ENCODE measurements around the gene DPP6. TPM values are rescaled to one million over a fixed set of nuclear protein-coding genes. Genes with fewer than 3 reads are reported as not detected.

The DPP6 gene
- total RNA-seq, 1 donor from 2014 or later = 0.48 TPM

DNA sequence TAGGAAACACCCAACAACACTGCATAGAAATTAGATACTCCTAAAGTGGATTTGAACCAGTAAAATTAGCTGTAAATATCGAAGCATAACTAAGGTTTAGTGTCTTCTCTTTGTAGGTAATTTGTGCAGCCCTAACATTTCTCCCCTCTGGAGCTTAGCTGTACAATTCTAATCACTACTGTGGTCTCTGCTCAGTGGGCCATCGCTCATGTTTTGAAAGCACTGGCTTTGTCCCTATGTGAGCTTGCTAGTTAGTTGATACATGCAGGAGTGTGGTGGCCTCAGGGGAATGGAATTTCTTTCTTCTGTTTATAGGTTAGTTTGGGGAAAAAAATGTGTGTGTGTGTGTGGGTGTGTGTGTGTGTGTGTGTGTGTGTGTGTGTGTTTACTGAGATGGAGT, 373.1 kb downstream of the DPP6 start:
- Mint-ChIP-seq H3K4me1 (ENCODE audit: low read depth, unreplicated experiment) (peaks cover 13% of the 10 kb centered on the region), H3K4me3 (ENCODE audit: unreplicated experiment) (no peak overlapping the region), H3K27me3 (ENCODE audit: low read depth, unreplicated experiment) (no peaks in the 10 kb centered on the region), H3K36me3 (ENCODE audit: low read depth, unreplicated experiment) (no peaks in the 10 kb centered on the region), H3K9me3 (ENCODE audit: unreplicated experiment) (no peaks in the 10 kb centered on the region), H3K27ac (ENCODE audit: unreplicated experiment) (no peak overlapping the region)
- Histone ChIP-seq H4K20me1 (ENCODE audit: insufficient read depth, low read length) (no peaks in the 10 kb centered on the region), H3K27ac (ENCODE audit: low read depth, low read length) (no peak overlapping the region), H3K4me3 (ENCODE audit: insufficient read depth, low read depth, low read length) (no peak overlapping the region), H3K9ac (ENCODE audit: low read length) (no peak overlapping the region), H3K9me3 (ENCODE audit: insufficient read depth, low read depth, low read length) (peaks cover 2% of the 10 kb centered on the region), H3K79me2 (ENCODE audit: insufficient read depth, low read length) (no peaks in the 10 kb centered on the region), H3K27me3 (ENCODE audit: insufficient read depth, low read length) (no peaks in the 10 kb centered on the region), H3K4me1 (ENCODE audit: insufficient read depth, low read length) (no peaks in the 10 kb centered on the region), H3K4me2 (ENCODE audit: low read length) (no peak overlapping the region), H3K36me3 (ENCODE audit: insufficient read depth, low read length) (no peaks in the 10 kb centered on the region), H2AFZ (ENCODE audit: low read depth, low read length) (no peak overlapping the region)
- no peak for TF ChIP-seq EZH2 (IDR thresholded peaks at IDR 0.05; ENCODE audit: insufficient read depth, low read length)
- TF ChIP-seq, protein P1, sequence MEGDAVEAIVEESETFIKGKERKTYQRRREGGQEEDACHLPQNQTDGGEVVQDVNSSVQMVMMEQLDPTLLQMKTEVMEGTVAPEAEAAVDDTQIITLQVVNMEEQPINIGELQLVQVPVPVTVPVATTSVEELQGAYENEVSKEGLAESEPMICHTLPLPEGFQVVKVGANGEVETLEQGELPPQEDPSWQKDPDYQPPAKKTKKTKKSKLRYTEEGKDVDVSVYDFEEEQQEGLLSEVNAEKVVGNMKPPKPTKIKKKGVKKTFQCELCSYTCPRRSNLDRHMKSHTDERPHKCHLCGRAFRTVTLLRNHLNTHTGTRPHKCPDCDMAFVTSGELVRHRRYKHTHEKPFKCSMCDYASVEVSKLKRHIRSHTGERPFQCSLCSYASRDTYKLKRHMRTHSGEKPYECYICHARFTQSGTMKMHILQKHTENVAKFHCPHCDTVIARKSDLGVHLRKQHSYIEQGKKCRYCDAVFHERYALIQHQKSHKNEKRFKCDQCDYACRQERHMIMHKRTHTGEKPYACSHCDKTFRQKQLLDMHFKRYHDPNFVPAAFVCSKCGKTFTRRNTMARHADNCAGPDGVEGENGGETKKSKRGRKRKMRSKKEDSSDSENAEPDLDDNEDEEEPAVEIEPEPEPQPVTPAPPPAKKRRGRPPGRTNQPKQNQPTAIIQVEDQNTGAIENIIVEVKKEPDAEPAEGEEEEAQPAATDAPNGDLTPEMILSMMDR (IDR thresholded peaks at IDR 0.05; ENCODE audit: insufficient read depth, low read depth, low read length) = no peak
- DNase-seq (ENCODE audit: low read depth) = no peak
- no peak for FAIRE-seq

DNA sequence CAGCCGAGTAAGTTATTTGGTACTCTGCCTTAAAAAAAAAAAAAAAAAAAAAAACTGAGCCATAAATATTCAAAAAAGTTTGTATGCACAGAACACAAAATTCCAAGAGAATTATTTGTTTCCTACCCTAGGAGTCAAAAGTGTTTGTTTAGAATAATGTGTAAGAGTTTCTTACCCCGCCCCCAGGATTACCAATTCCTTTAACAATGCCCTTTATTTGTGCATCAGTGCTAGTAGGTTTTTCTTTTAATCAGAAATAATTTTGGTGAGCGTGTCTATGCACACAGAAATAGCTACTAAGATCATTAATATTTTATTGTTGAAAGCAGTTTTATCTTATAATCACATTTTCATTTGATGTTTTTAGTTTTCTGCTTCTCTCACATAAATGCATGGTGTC, 374.6 kb downstream of the DPP6 start:
- Histone ChIP-seq H3K27ac (ENCODE audit: low read depth, low read length) (no peak overlapping the region), H3K4me2 (ENCODE audit: low read length) (no peak overlapping the region), H3K9me3 (ENCODE audit: insufficient read depth, low read depth, low read length) (peaks cover 2% of the 10 kb centered on the region), H3K79me2 (ENCODE audit: insufficient read depth, low read length) (no peaks in the 10 kb centered on the region), H2AFZ (ENCODE audit: low read depth, low read length) (no peak overlapping the region), H3K36me3 (ENCODE audit: insufficient read depth, low read length) (no peaks in the 10 kb centered on the region), H3K9ac (ENCODE audit: low read length) (no peak overlapping the region), H3K4me1 (ENCODE audit: insufficient read depth, low read length) (no peaks in the 10 kb centered on the region), H3K4me3 (ENCODE audit: insufficient read depth, low read depth, low read length) (no peak overlapping the region), H4K20me1 (ENCODE audit: insufficient read depth, low read length) (no peaks in the 10 kb centered on the region), H3K27me3 (ENCODE audit: insufficient read depth, low read length) (no peaks in the 10 kb centered on the region)
- no peak for TF ChIP-seq EZH2 (IDR thresholded peaks at IDR 0.05; ENCODE audit: insufficient read depth, low read length)
- TF ChIP-seq, protein P1 (IDR thresholded peaks at IDR 0.05; ENCODE audit: insufficient read depth, low read depth, low read length) = no peak
- Mint-ChIP-seq H3K4me3 (ENCODE audit: unreplicated experiment) (no peak overlapping the region), H3K27me3 (ENCODE audit: low read depth, unreplicated experiment) (no peaks in the 10 kb centered on the region), H3K27ac (ENCODE audit: unreplicated experiment) (no peak overlapping the region), H3K36me3 (ENCODE audit: low read depth, unreplicated experiment) (no peaks in the 10 kb centered on the region), H3K9me3 (ENCODE audit: unreplicated experiment) (peaks cover 2% of the 10 kb centered on the region), H3K4me1 (ENCODE audit: low read depth, unreplicated experiment) (peaks cover 13% of the 10 kb centered on the region)
- FAIRE-seq (no peak), DNase-seq (ENCODE audit: low read depth) (no peak)

DNA sequence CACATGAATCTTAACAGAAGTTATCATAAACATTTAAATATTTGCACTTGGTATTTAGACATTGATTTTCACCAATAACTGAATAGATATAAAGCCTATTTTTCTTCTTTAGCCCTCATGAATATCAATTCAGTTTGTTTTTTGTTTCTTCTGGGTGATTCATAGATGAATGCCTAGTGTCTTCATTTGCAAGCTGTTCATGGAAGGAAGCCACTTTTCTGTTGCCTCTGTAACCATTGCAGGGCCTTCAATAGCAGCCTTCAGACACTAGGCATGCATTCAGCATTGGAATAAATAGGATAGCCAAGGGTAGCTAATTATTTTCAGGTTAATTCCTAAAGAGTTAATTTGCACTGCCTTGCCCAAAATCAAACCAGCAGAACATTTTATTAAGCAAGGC, 375.3 kb downstream of the DPP6 start:
- Histone ChIP-seq H3K27me3 (ENCODE audit: insufficient read depth, low read length) (no peaks in the 10 kb centered on the region), H3K36me3 (ENCODE audit: insufficient read depth, low read length) (no peaks in the 10 kb centered on the region), H3K4me1 (ENCODE audit: insufficient read depth, low read length) (no peaks in the 10 kb centered on the region), H4K20me1 (ENCODE audit: insufficient read depth, low read length) (no peaks in the 10 kb centered on the region), H3K4me2 (ENCODE audit: low read length) (no peak overlapping the region), H2AFZ (ENCODE audit: low read depth, low read length) (no peak overlapping the region), H3K4me3 (ENCODE audit: insufficient read depth, low read depth, low read length) (no peak overlapping the region), H3K9me3 (ENCODE audit: insufficient read depth, low read depth, low read length) (peaks cover 2% of the 10 kb centered on the region), H3K27ac (ENCODE audit: low read depth, low read length) (no peak overlapping the region), H3K9ac (ENCODE audit: low read length) (no peak overlapping the region), H3K79me2 (ENCODE audit: insufficient read depth, low read length) (no peaks in the 10 kb centered on the region)
- FAIRE-seq = no peak
- peaks cover 2% of the 10 kb centered on the region for H3K9me3 Mint-ChIP-seq (ENCODE audit: unreplicated experiment)
- H3K27ac Mint-ChIP-seq (ENCODE audit: unreplicated experiment) = no peak overlapping the region
- no peaks in the 10 kb centered on the region for H3K27me3 Mint-ChIP-seq (ENCODE audit: low read depth, unreplicated experiment)
- H3K36me3 Mint-ChIP-seq (ENCODE audit: low read depth, unreplicated experiment) = no peaks in the 10 kb centered on the region
- H3K4me3 Mint-ChIP-seq (ENCODE audit: unreplicated experiment) = no peak overlapping the region
- TF ChIP-seq, protein P1 (IDR thresholded peaks at IDR 0.05; ENCODE audit: insufficient read depth, low read depth, low read length) = no peak
- no peak for TF ChIP-seq EZH2 (IDR thresholded peaks at IDR 0.05; ENCODE audit: insufficient read depth, low read length)
- peaks cover 13% of the 10 kb centered on the region for H3K4me1 Mint-ChIP-seq (ENCODE audit: low read depth, unreplicated experiment)
- DNase-seq (ENCODE audit: low read depth) = no peak
